Trophoblast cell (in vitro differentiated cells and primary cell): ENCODE data around the gene TMEM61.
A peak's percentile ranks its signal among the peaks of the same experiment; 100 is the strongest.

ENCODE experiments used
- DNase-seq, 2 donors: peaks; one replicate each; pipeline ENCODE4 v3.0.0-alpha.2; 2016
- H2AFZ ChIP-seq: 2 replicates; pipeline ENCODE4 v1.6.1; 2013; ENCODE audit warnings: low read length, moderate library complexity, mild to moderate bottlenecking; ENCODE audit not compliant: insufficient read depth, poor library complexity
- H2AK5ac ChIP-seq: 2 replicates; pipeline ENCODE4 v1.6.1; 2013; ENCODE audit warnings: mild to moderate bottlenecking, low read length
- H2BK120ac ChIP-seq: 2 replicates; pipeline ENCODE4 v1.6.1; 2013; ENCODE audit warnings: low read length, mild to moderate bottlenecking, moderate library complexity; ENCODE audit not compliant: insufficient read depth, poor library complexity
- H2BK12ac ChIP-seq: 2 replicates; pipeline ENCODE4 v1.6.1; 2013; ENCODE audit warnings: mild to moderate bottlenecking, low read length, moderate library complexity
- H2BK5ac ChIP-seq: 2 replicates; pipeline ENCODE4 v1.6.1; 2013; ENCODE audit warnings: low read length, low read depth, moderate library complexity, mild to moderate bottlenecking; ENCODE audit not compliant: poor library complexity
- H3K14ac ChIP-seq: 2 replicates; pipeline ENCODE4 v1.6.1; 2013; ENCODE audit warnings: mild to moderate bottlenecking, low read length
- H3K18ac ChIP-seq: 2 replicates; pipeline ENCODE4 v1.6.1; 2013; ENCODE audit warnings: mild to moderate bottlenecking, low read length
- H3K23ac ChIP-seq: 2 replicates; pipeline ENCODE4 v1.6.1; 2013; ENCODE audit warnings: low read length
- H3K27ac ChIP-seq: 2 replicates; pipeline ENCODE4 v1.5.1; 2013; ENCODE audit warnings: low read depth, mild to moderate bottlenecking, inconsistent platforms, low read length, moderate library complexity
- H3K27me3 ChIP-seq: 2 replicates; pipeline ENCODE4 v1.6.1; 2013; ENCODE audit warnings: inconsistent platforms, mild to moderate bottlenecking, low read length, moderate library complexity; ENCODE audit not compliant: insufficient read depth
- H3K36me3 ChIP-seq, 2 experiments: 1 replicate in 1 of 2; 2 replicates in 1 of 2; pipeline ENCODE4 v1.6.1; 2013; ENCODE audit warnings: low read length in 2 of 2, mild to moderate bottlenecking in 2 of 2, moderate library complexity in 1 of 2; ENCODE audit not compliant: insufficient read depth in 2 of 2, control insufficient read depth in 1 of 2
- H3K4ac ChIP-seq: 2 replicates; pipeline ENCODE4 v1.6.1; 2013; ENCODE audit warnings: low read depth, mild to moderate bottlenecking, low read length, moderate library complexity
- H3K4me1 ChIP-seq, 2 experiments: 1 replicate in 1 of 2; 2 replicates in 1 of 2; pipeline ENCODE4 v1.6.1; 2013; ENCODE audit warnings: low read length in 2 of 2, mild to moderate bottlenecking in 2 of 2, moderate library complexity in 1 of 2; ENCODE audit not compliant: insufficient read depth in 2 of 2, control insufficient read depth in 1 of 2
- H3K4me2 ChIP-seq: 2 replicates; pipeline ENCODE4 v1.6.1; 2013; ENCODE audit warnings: inconsistent platforms, mild to moderate bottlenecking, low read length, moderate library complexity
- H3K4me3 ChIP-seq: 2 replicates; pipeline ENCODE4 v1.5.1; 2013; ENCODE audit warnings: mild to moderate bottlenecking, low read depth, low read length, inconsistent platforms
- H3K79me1 ChIP-seq: one replicate; pipeline ENCODE4 v1.6.1; 2013; ENCODE audit warnings: low read length
- H3K79me2 ChIP-seq: 2 replicates; pipeline ENCODE4 v1.6.1; 2013; ENCODE audit warnings: low read length, mild to moderate bottlenecking; ENCODE audit not compliant: control insufficient read depth, insufficient read depth, poor library complexity
- H3K9ac ChIP-seq: 2 replicates; pipeline ENCODE4 v1.6.1; 2013; ENCODE audit warnings: mild to moderate bottlenecking, low read length
- H3K9me3 ChIP-seq: 2 replicates; pipeline ENCODE4 v1.6.1; 2013; ENCODE audit warnings: low read depth, mild to moderate bottlenecking, control low read depth, inconsistent platforms, low read length; ENCODE audit not compliant: insufficient read depth
- H4K12ac ChIP-seq: 2 replicates; pipeline ENCODE4 v1.6.1; 2013; ENCODE audit warnings: low read depth, mild to moderate bottlenecking, low read length, moderate library complexity
- H4K8ac ChIP-seq: 2 replicates; pipeline ENCODE4 v1.6.1; 2013; ENCODE audit warnings: low read depth, mild to moderate bottlenecking, low read length, moderate library complexity
- H4K91ac ChIP-seq: one replicate; pipeline ENCODE4 v1.6.1; 2013; ENCODE audit warnings: low read depth, mild to moderate bottlenecking, low read length, moderate library complexity
- WGBS: extraction: QIAGEN DNeasy Blood & Tissue Kit; methylation state at CpG from one replicate; pipeline ENCODE4 v1.1.7; 2013; ENCODE audit warnings: missing lambda C conversion rate; ENCODE audit not compliant: insufficient read length, insufficient coverage; ENCODE audit errors: extremely low coverage; 5-methylcytosine and 5-hydroxymethylcytosine counted together

Gene TMEM61

DNA sequence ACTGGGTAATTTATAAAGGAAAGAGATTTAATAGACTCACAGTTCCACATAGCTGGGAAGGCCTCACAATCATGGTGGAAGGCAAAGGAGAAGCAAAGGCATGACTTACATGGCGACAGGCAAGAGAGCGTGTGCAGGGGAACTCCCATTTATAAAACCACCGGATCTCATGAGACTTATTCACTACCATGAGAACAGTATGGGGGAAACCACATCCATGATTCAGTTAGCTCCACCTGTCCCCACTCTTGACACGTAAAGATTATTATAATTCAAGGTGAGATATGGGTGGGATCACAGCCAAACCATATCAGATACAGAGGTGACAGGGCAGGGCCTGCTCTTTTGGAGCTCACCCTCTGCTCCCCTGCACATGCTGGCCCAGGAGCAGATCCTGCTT is 31.4 kb upstream of the TMEM61 start:
- peaks cover 11 to 15% of the 10 kb centered on the region in 2 experiments for H3K4me1 ChIP-seq
- no peak overlapping the region for H3K4me2 ChIP-seq
- no peak for DNase-seq
- H2BK120ac ChIP-seq, result no peak overlapping the region
- H3K9me3 ChIP-seq, result no peaks in the 10 kb centered on the region
- H3K79me1 ChIP-seq, result peaks cover 8% of the 10 kb centered on the region
- H3K27ac ChIP-seq, result no peak overlapping the region
- H4K12ac ChIP-seq, result no peak overlapping the region
- no peak overlapping the region for H2AK5ac ChIP-seq
- no peak overlapping the region for H4K91ac ChIP-seq
- no peaks in the 10 kb centered on the region for H3K27me3 ChIP-seq
- H3K9ac ChIP-seq, result no peak overlapping the region
- H3K4me3 ChIP-seq, result no peak overlapping the region
- H3K18ac ChIP-seq, result no peak overlapping the region
- H4K8ac ChIP-seq, result no peak overlapping the region
- H3K4ac ChIP-seq, result no peak overlapping the region
- no peak overlapping the region for H3K23ac ChIP-seq
- no peaks in the 10 kb centered on the region for H3K79me2 ChIP-seq
- H2AFZ ChIP-seq, result no peak overlapping the region
- no peak overlapping the region for H3K14ac ChIP-seq
- H2BK12ac ChIP-seq, result no peak overlapping the region
- H2BK5ac ChIP-seq, result no peak overlapping the region
- no peaks in the 10 kb centered on the region for H3K36me3 ChIP-seq
- WGBS, result no CpG with 5 or more reads among the region's 4 CpGs

DNA sequence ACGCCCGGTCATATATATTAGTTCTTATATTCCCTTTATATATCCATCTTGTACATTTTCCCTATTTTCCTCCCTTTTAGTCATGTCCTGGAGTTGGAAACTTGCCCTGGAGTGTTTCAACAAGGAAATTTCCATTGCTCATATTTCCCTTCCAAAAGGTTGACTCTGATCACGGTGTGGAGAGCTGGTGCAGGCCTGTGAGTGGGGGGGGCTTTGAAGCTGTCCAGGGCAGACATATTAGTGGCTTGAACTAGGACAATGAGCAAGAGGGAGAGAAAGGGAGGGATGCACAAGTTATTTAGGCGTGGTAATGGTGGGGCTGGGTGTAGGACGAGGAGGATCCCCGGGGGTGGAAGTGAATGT is 30.4 kb upstream of the TMEM61 start:
- no peak overlapping the region for H3K23ac ChIP-seq
- H3K79me1 ChIP-seq, result peaks cover 9% of the 10 kb centered on the region
- no peak overlapping the region for H2BK12ac ChIP-seq
- H3K79me2 ChIP-seq, result no peaks in the 10 kb centered on the region
- H2BK120ac ChIP-seq, result no peak overlapping the region
- H3K4ac ChIP-seq, result no peak overlapping the region
- H4K8ac ChIP-seq, result peak overlapping the region; percentile 87
- no peak overlapping the region for H4K12ac ChIP-seq
- H3K27me3 ChIP-seq, result no peaks in the 10 kb centered on the region
- H3K9ac ChIP-seq, result no peak overlapping the region
- no peaks in the 10 kb centered on the region for H3K9me3 ChIP-seq
- no peak overlapping the region for H3K18ac ChIP-seq
- no peak overlapping the region for H3K27ac ChIP-seq
- H3K4me1 ChIP-seq, result peaks cover 14 to 18% of the 10 kb centered on the region in 2 experiments
- no peak overlapping the region for H2BK5ac ChIP-seq
- H2AK5ac ChIP-seq, result no peak overlapping the region
- no peak overlapping the region for H3K14ac ChIP-seq
- peak overlapping the region; percentile 26 for H4K91ac ChIP-seq
- H3K4me2 ChIP-seq, result no peak overlapping the region
- WGBS, result no CpG with 5 or more reads among the region's 6 CpGs
- peak overlapping the region; percentile 77 for H2AFZ ChIP-seq
- no peak for DNase-seq
- no peak overlapping the region for H3K4me3 ChIP-seq
- no peaks in the 10 kb centered on the region for H3K36me3 ChIP-seq

GRCh38 chr1:54950369-54951163 is 29.9 kb upstream of the TMEM61 start:
- H3K79me1 ChIP-seq, result peaks cover 9% of the 10 kb centered on the region
- no peak overlapping the region for H3K4ac ChIP-seq
- H2AFZ ChIP-seq, result peak overlapping the region; percentile 77
- peak overlapping the region; percentile 49 for H2BK5ac ChIP-seq
- no peak overlapping the region for H2AK5ac ChIP-seq
- peak overlapping the region; percentile 45 for H3K14ac ChIP-seq
- no peaks in the 10 kb centered on the region for H3K79me2 ChIP-seq
- H3K4me1 ChIP-seq, result peaks cover 14 to 18% of the 10 kb centered on the region in 2 experiments
- peak overlapping the region; percentile 69 for H4K91ac ChIP-seq
- DNase-seq, result peak; percentile 77 to 96
- no peaks in the 10 kb centered on the region for H3K36me3 ChIP-seq
- no peak overlapping the region for H3K4me3 ChIP-seq
- H3K4me2 ChIP-seq, result peak overlapping the region; percentile 54
- peak overlapping the region; percentile 91 for H3K27ac ChIP-seq
- H3K27me3 ChIP-seq, result no peaks in the 10 kb centered on the region
- H3K23ac ChIP-seq, result no peak overlapping the region
- H4K12ac ChIP-seq, result no peak overlapping the region
- H3K18ac ChIP-seq, result no peak overlapping the region
- H2BK12ac ChIP-seq, result peak overlapping the region; percentile 72
- H4K8ac ChIP-seq, result peak overlapping the region; percentile 87
- no CpG with 5 or more reads among the region's 27 CpGs for WGBS
- H3K9me3 ChIP-seq, result no peaks in the 10 kb centered on the region
- H3K9ac ChIP-seq, result no peak overlapping the region
- H2BK120ac ChIP-seq, result peak overlapping the region; percentile 79

DNA sequence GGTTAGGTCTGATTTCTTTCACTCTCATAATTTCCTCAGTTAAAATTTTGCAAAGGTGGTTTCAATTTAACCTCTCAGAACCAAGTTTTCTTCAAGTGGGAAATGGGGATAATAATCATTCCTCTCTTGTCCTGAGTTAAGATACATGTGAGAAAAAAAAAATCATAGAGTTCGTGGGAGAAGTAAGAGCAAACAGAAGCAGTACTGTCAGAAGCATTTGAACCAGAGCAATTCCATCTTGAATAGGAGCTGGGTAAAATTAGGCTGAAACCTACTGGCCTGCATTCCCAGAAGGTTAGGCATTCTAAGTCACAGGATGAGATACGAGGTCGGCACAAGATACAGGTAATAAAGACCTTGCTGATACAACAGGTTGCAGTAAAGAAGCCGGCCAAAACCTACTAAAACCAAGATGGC is 28.6 kb upstream of the TMEM61 start:
- no CpG with 5 or more reads among the region's 4 CpGs for WGBS
- no peak overlapping the region for H4K12ac ChIP-seq
- no peak overlapping the region for H2BK12ac ChIP-seq
- H3K23ac ChIP-seq, result no peak overlapping the region
- H3K79me2 ChIP-seq, result no peaks in the 10 kb centered on the region
- no peak overlapping the region for H2BK5ac ChIP-seq
- no peak overlapping the region for H4K8ac ChIP-seq
- H3K4ac ChIP-seq, result no peak overlapping the region
- no peak overlapping the region for H2AK5ac ChIP-seq
- H3K9ac ChIP-seq, result no peak overlapping the region
- H3K4me2 ChIP-seq, result no peak overlapping the region
- H3K4me1 ChIP-seq, result peaks cover 14 to 20% of the 10 kb centered on the region in 2 experiments
- H2BK120ac ChIP-seq, result no peak overlapping the region
- DNase-seq, result peak in 1 of 2 donors; percentile 56
- no peak overlapping the region for H2AFZ ChIP-seq
- no peaks in the 10 kb centered on the region for H3K9me3 ChIP-seq
- H3K18ac ChIP-seq, result no peak overlapping the region
- no peak overlapping the region for H4K91ac ChIP-seq
- no peak overlapping the region for H3K4me3 ChIP-seq
- no peak overlapping the region for H3K14ac ChIP-seq
- peaks cover 12% of the 10 kb centered on the region for H3K79me1 ChIP-seq
- peak overlapping the region; percentile 50 for H3K27ac ChIP-seq
- no peaks in the 10 kb centered on the region for H3K36me3 ChIP-seq
- H3K27me3 ChIP-seq, result no peaks in the 10 kb centered on the region
